ENCODE results near the gene TIE1. TPM values are rescaled to one million over a fixed set of nuclear protein-coding genes. Genes with fewer than 3 reads are reported as not detected.
A peak's percentile ranks its signal among the peaks of the same experiment; 100 is the strongest.

Gene TIE1
- total RNA-seq, 6 experiments from 2014 or later = 5.8 to 12.2 (median 8.0) TPM

DNA sequence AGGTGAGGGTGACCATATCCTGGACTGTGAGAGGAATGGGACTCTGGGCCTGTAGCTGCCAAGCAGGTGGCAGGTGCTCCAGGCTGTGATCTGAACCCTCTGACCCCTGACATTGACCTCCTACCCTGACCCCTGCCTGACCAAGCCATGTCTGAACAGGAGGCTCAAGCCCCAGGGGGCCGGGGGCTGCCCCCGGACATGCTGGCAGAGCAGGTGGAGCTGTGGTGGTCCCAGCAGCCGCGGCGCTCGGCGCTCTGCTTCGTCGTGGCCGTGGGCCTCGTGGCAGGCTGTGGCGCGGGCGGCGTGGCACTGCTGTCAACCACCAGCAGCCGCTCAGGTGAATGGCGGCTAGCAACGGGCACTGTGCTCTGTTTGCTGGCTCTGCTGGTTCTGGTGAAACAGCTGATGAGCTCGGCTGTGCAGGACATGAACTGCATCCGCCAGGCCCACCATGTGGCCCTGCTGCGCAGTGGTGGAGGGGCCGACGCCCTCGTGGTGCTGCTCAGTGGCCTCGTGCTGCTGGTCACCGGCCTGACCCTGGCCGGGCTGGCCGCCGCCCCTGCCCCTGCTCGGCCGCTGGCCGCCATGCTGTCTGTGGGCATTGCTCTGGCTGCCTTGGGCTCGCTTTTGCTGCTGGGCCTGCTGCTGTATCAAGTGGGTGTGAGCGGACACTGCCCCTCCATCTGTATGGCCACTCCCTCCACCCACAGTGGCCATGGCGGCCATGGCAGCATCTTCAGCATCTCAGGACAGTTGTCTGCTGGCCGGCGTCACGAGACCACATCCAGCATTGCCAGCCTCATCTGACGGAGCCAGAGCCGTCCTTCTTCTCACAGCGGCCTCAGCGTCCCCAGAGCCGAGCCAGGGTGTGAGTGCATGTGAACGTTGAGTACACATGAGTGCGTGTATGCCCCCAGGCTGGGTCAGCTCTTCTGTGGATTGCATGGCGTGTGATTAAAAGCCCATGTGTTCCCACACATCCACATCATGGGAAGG lies 27.9 kb upstream of the TIE1 start:
- DNase-seq (peak; percentile 14 to 49 (median 36)), ATAC-seq (no peak)
- Histone ChIP-seq H3K4me1 (peaks cover 0 to 30% (median 8%) of the 10 kb centered on the region in 4 donors), H3K9me3 (no peaks in the 10 kb centered on the region), H3K27me3 (no peaks in the 10 kb centered on the region), H3K27ac (no peak overlapping the region), H3K4me3 (no peak overlapping the region), H3K36me3 (no peaks in the 10 kb centered on the region)
- 100% methylated on average over 1 of the region's 46 CpGs for WGBS (ENCODE audit: insufficient coverage, low coverage, low lambda C conversion rate, missing lambda C conversion rate)
- intact Hi-C loops (cut with DNase I) = no loop called here
- TF ChIP-seq POLR2A (IDR thresholded peaks at IDR 0.05) = no peak
- TF ChIP-seq, protein P1, sequence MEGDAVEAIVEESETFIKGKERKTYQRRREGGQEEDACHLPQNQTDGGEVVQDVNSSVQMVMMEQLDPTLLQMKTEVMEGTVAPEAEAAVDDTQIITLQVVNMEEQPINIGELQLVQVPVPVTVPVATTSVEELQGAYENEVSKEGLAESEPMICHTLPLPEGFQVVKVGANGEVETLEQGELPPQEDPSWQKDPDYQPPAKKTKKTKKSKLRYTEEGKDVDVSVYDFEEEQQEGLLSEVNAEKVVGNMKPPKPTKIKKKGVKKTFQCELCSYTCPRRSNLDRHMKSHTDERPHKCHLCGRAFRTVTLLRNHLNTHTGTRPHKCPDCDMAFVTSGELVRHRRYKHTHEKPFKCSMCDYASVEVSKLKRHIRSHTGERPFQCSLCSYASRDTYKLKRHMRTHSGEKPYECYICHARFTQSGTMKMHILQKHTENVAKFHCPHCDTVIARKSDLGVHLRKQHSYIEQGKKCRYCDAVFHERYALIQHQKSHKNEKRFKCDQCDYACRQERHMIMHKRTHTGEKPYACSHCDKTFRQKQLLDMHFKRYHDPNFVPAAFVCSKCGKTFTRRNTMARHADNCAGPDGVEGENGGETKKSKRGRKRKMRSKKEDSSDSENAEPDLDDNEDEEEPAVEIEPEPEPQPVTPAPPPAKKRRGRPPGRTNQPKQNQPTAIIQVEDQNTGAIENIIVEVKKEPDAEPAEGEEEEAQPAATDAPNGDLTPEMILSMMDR (IDR thresholded peaks at IDR 0.05) = no peak

DNA sequence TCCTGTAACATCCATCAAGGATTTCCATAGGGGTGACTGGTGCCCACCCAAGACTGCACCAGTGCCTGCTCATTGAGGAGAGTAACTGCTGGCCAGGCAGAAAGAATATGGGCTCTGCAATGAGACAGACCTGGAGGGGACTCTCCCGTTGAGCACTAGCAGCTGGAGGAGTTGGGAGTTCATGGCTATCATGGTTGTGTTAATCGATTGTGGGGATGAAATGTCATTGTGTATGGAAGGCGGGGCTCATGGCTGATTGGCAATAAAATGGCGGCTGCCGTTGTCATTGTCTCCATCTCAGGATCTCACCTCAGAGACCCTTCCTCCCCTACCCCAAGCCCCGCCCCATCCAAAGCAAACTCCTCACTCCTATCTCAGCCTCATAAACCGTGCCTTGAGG lies 27.1 kb upstream of the TIE1 start:
- Histone ChIP-seq H3K9me3 (no peaks in the 10 kb centered on the region), H3K27me3 (no peaks in the 10 kb centered on the region), H3K4me3 (no peak overlapping the region), H3K27ac (no peak overlapping the region), H3K36me3 (no peaks in the 10 kb centered on the region), H3K4me1 (peaks cover 0 to 28% (median 9%) of the 10 kb centered on the region in 4 donors)
- peak in 2 of 3 donors; percentile 3 to 13 for DNase-seq
- ATAC-seq = no peak
- 93% methylated on average over 6 of the region's 7 CpGs for WGBS (ENCODE audit: insufficient coverage, low coverage, low lambda C conversion rate, missing lambda C conversion rate)
- intact Hi-C loops (cut with DNase I) = no loop called here
- TF ChIP-seq, protein P1 (IDR thresholded peaks at IDR 0.05) = no peak
- no peak for TF ChIP-seq POLR2A (IDR thresholded peaks at IDR 0.05)

DNA sequence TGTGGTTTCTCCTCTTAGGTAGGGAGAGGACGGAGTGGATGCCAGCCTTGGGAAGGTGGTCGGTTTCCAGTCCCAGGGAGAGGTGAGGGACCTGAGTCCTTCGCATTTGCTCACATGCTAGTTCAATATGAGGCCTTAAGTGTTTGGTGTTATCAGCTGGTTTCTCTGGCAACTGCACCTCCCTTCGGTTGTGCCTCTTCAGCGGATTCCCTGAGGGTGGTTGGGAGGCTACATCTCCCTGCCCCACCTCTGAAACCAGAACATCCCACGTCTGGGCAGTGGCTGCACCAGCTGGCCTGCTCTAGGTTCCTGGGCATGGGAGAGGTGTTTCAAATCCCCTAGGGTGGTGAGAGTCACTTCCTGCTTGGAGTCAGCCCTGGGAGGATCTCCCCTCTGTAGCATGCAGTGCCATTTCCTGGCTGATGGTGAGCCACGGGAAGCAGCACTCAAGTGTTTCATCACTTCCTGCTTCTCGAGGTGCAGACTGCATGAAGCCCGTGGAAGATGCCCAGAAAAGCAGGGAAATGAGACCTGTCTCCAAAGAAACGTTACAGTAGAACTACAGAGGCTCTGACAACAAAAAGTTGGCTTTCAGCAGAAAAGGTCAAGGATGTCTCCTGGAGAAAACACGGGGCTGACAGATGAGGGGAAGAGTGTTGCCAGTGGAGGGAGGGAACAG lies 26.5 kb upstream of the TIE1 start:
- ATAC-seq = peak in 1 of 4 donors; percentile 7
- 49% methylated on average over 8 of the region's 11 CpGs for WGBS (ENCODE audit: insufficient coverage, low coverage, low lambda C conversion rate, missing lambda C conversion rate)
- intact Hi-C loops (cut with DNase I) = no loop called here
- H3K4me3 ChIP-seq = no peak overlapping the region
- DNase-seq = peak; percentile 18 to 30 (median 20)
- H3K27me3 ChIP-seq = no peaks in the 10 kb centered on the region
- H3K4me1 ChIP-seq = peaks cover 0 to 31% (median 9%) of the 10 kb centered on the region in 4 donors
- no peaks in the 10 kb centered on the region for H3K36me3 ChIP-seq
- H3K27ac ChIP-seq = no peak overlapping the region
- TF ChIP-seq POLR2A (IDR thresholded peaks at IDR 0.05) = no peak
- TF ChIP-seq, protein P1 (IDR thresholded peaks at IDR 0.05) = no peak
- no peaks in the 10 kb centered on the region for H3K9me3 ChIP-seq

DNA sequence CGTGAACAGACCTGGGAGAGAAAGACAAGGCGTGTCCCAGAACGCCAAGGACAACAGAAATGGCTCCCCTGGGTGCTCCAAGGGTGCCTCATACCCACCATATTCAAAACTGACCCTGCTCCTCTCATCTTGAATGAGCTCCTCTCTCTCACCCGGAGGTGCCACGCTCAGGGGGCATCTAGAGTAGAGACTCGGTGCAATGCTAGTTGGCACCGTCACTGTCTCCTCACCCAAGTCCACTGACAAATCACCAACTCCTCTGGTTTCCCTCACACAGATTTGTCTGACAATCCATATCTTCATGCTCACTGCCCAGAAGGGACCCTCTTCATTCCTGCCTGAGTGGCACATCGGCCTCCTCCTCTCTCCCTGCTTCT lies 26.0 kb upstream of the TIE1 start:
- Histone ChIP-seq H3K36me3 (no peaks in the 10 kb centered on the region), H3K4me3 (no peak overlapping the region), H3K27ac (no peak overlapping the region), H3K9me3 (no peaks in the 10 kb centered on the region), H3K27me3 (no peaks in the 10 kb centered on the region), H3K4me1 (peaks cover 0 to 34% (median 9%) of the 10 kb centered on the region in 4 donors)
- WGBS (ENCODE audit: insufficient coverage, low coverage, low lambda C conversion rate, missing lambda C conversion rate) = 94% methylated on average over 2 of the region's 8 CpGs
- TF ChIP-seq, protein P1 (IDR thresholded peaks at IDR 0.05) = no peak
- TF ChIP-seq POLR2A (IDR thresholded peaks at IDR 0.05) = no peak
- ATAC-seq = no peak
- intact Hi-C loops (cut with DNase I) = no loop called here
- DNase-seq = peak; percentile 6 to 36 (median 33)

Data from right lobe of liver (tissue), 6 donors.